Loucy (cell line): ENCODE results near the gene GARRE1.
"Not testable (repeated sequence)": the region's sequence is repeated elsewhere in the genome, so short reads cannot be mapped to it uniquely, and the experiment has no call there.

Experiments used
- H2AFZ ChIP-seq: fragments of 200-600 bp; sonication (generic); 2 replicates; pipeline ENCODE4 v1.6.0; 2016; ENCODE audit warnings: antibody characterized with exemption, mild to moderate bottlenecking, low read length, moderate library complexity
- H3F3A ChIP-seq: fragments of 200-600 bp; 2 replicates; pipeline ENCODE4 v1.6.0; 2016; ENCODE audit warnings: antibody characterized with exemption, low read depth, mild to moderate bottlenecking
- H3K27me3 ChIP-seq: fragments of 200-600 bp; sonication (generic); 2 replicates; pipeline ENCODE4 v1.6.1; 2014; ENCODE audit warnings: low read length, mild to moderate bottlenecking; ENCODE audit not compliant: insufficient read depth, poor library complexity, severe bottlenecking
- H3K36me3 ChIP-seq: fragments of 200-600 bp; sonication (generic); 2 replicates; pipeline ENCODE4 v1.6.1; 2016; ENCODE audit warnings: low read length; ENCODE audit not compliant: insufficient read depth
- H3K4me1 ChIP-seq: fragments of 200-600 bp; sonication (generic); 2 replicates; pipeline ENCODE4 v1.5.1; 2014; ENCODE audit warnings: low read length, mild to moderate bottlenecking; ENCODE audit not compliant: insufficient read depth, poor library complexity, severe bottlenecking
- H3K4me2 ChIP-seq: fragments of 200-600 bp; sonication (generic); 2 replicates; pipeline ENCODE4 v1.6.0; 2014; ENCODE audit warnings: antibody characterized with exemption, low read length, low read depth, mild to moderate bottlenecking; ENCODE audit not compliant: poor library complexity, severe bottlenecking
- H3K4me3 ChIP-seq: fragments of 200-600 bp; sonication (generic); 2 replicates; pipeline ENCODE4 v1.5.1; 2014; ENCODE audit warnings: low read length, mild to moderate bottlenecking, mixed read lengths; ENCODE audit not compliant: poor library complexity, severe bottlenecking
- H3K79me2 ChIP-seq: fragments of 200-600 bp; sonication (generic); 2 replicates; pipeline ENCODE4 v1.6.1; 2014; ENCODE audit warnings: low read length; ENCODE audit not compliant: insufficient read depth
- H3K9ac ChIP-seq: fragments of 200-600 bp; sonication (generic); 2 replicates; pipeline ENCODE4 v1.6.0; 2014; ENCODE audit warnings: mild to moderate bottlenecking, low read depth, low read length, moderate library complexity; ENCODE audit not compliant: poor library complexity, severe bottlenecking
- H3K9me2 ChIP-seq: fragments of 200-600 bp; sonication (generic); replicated peaks from 2 replicates; pipeline ENCODE4 v1.6.1; 2016; ENCODE audit warnings: low read depth, low read length, mixed read lengths
- H3K9me3 ChIP-seq: fragments of 200-600 bp; sonication (generic); 2 replicates; pipeline ENCODE4 v1.6.1; 2014; ENCODE audit warnings: mild to moderate bottlenecking, antibody characterized with exemption, low read length, low read depth; ENCODE audit not compliant: insufficient read depth
- H4K20me1 ChIP-seq: fragments of 200-600 bp; sonication (generic); 2 replicates; pipeline ENCODE4 v1.6.0; 2014; ENCODE audit warnings: antibody characterized with exemption, low read length, mild to moderate bottlenecking; ENCODE audit not compliant: insufficient read depth, poor library complexity, severe bottlenecking
- EZH2phosphoT487 ChIP-seq: fragments of 200-600 bp; IDR thresholded peaks from 2 replicates; pipeline ENCODE4 v1.6.1; 2018; ENCODE audit warnings: antibody characterized with exemption, mild to moderate bottlenecking, moderate library complexity, borderline replicate concordance
- TF ChIP-seq, protein P1 (sequence below): fragments of 200-600 bp; sonication (generic); conservative IDR thresholded peaks from 2 replicates; pipeline ENCODE4 v1.5.1; 2014; ENCODE audit warnings: mild to moderate bottlenecking, antibody characterized with exemption, low read length

GARRE1 gene

GRCh38 chr19:34276614-34277013 is 22.3 kb downstream of the GARRE1 start:
- H4K20me1 ChIP-seq = peaks cover 7% of the 10 kb centered on the region
- H3K79me2 ChIP-seq = no peaks in the 10 kb centered on the region
- no peaks in the 10 kb centered on the region for H3K4me1 ChIP-seq
- peaks cover 12% of the 10 kb centered on the region for H3K27me3 ChIP-seq
- H3K36me3 ChIP-seq = no peaks in the 10 kb centered on the region
- no peak overlapping the region for H3K9ac ChIP-seq
- H3K4me3 ChIP-seq = no peak overlapping the region
- H3K9me3 ChIP-seq = no peaks in the 10 kb centered on the region
- H3F3A ChIP-seq = no peaks in the 10 kb centered on the region
- no peak overlapping the region for H2AFZ ChIP-seq
- TF ChIP-seq EZH2phosphoT487 = no peak
- TF ChIP-seq, protein P1, sequence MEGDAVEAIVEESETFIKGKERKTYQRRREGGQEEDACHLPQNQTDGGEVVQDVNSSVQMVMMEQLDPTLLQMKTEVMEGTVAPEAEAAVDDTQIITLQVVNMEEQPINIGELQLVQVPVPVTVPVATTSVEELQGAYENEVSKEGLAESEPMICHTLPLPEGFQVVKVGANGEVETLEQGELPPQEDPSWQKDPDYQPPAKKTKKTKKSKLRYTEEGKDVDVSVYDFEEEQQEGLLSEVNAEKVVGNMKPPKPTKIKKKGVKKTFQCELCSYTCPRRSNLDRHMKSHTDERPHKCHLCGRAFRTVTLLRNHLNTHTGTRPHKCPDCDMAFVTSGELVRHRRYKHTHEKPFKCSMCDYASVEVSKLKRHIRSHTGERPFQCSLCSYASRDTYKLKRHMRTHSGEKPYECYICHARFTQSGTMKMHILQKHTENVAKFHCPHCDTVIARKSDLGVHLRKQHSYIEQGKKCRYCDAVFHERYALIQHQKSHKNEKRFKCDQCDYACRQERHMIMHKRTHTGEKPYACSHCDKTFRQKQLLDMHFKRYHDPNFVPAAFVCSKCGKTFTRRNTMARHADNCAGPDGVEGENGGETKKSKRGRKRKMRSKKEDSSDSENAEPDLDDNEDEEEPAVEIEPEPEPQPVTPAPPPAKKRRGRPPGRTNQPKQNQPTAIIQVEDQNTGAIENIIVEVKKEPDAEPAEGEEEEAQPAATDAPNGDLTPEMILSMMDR = no peak
- H3K4me2 ChIP-seq = no peak overlapping the region
- no peaks in the 10 kb centered on the region for H3K9me2 ChIP-seq

DNA sequence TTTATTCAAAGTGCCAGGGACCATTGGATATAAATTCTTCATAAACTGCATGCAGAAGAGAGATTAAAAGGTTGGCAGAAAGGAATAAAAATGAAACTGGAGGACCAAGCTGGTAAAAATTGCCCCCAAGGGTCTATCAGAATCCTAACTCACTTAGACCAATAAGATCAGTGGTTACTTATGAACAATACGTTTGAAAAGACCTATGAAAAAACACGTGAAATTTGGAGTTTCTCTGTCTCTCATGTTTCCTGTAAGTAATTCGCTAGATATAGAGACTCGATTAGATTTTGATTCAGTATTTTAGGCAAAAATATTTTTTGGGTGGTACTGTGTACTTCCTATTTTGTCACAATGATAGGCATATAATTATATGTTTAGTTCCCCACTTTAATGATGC is 22.9 kb downstream of the GARRE1 start:
- H3K79me2 ChIP-seq = no peaks in the 10 kb centered on the region
- H3K9me3 ChIP-seq = no peaks in the 10 kb centered on the region
- no peaks in the 10 kb centered on the region for H3F3A ChIP-seq
- H3K27me3 ChIP-seq = peaks cover 12% of the 10 kb centered on the region
- no peak overlapping the region for H3K4me3 ChIP-seq
- H4K20me1 ChIP-seq = peaks cover 7% of the 10 kb centered on the region
- no peak overlapping the region for H3K9ac ChIP-seq
- no peak overlapping the region for H3K4me2 ChIP-seq
- no peak overlapping the region for H2AFZ ChIP-seq
- no peaks in the 10 kb centered on the region for H3K9me2 ChIP-seq
- no peak for TF ChIP-seq EZH2phosphoT487
- TF ChIP-seq, protein P1 = no peak
- no peaks in the 10 kb centered on the region for H3K36me3 ChIP-seq
- no peaks in the 10 kb centered on the region for H3K4me1 ChIP-seq

- Histone ChIP-seq H3K9ac (no peak overlapping the region), H3K9me3 (no peaks in the 10 kb centered on the region), H4K20me1 (no peaks in the 10 kb centered on the region), H3K4me3 (no peak overlapping the region), H3K27me3 (peaks cover 2% of the 10 kb centered on the region), H2AFZ (no peak overlapping the region), H3K4me1 (no peaks in the 10 kb centered on the region), H3K79me2 (no peaks in the 10 kb centered on the region), H3K9me2 (no peaks in the 10 kb centered on the region), H3K36me3 (no peaks in the 10 kb centered on the region), H3K4me2 (no peak overlapping the region), H3F3A (no peaks in the 10 kb centered on the region)
- TF ChIP-seq, protein P1 = no peak
- TF ChIP-seq EZH2phosphoT487 = no peak
These were observed 24.4 kb downstream of the GARRE1 start for GRCh38 chr19:34278783-34279182.

DNA sequence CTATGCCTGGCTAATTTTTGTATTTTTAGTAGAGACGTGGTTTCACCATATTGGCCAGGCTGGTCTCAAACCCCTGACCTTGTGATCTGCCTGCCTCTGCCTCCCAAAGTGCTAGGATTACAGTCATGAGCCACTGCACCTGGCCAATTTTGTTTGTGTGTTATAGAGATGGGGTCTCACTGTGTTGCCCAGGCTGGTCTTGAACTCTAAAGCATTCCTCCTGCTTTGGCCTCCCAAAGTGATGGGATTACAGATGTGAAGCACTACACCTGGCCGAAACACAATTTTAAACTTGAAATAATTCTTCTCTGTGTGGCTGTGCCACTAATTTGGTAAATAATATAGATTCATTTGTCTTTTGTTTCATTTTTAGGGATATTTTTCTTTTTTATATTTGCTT is 27.1 kb downstream of the GARRE1 start:
- not testable (repeated sequence) for H3K4me1 ChIP-seq, H3F3A ChIP-seq, H3K9me2 ChIP-seq, H3K4me3 ChIP-seq, H3K79me2 ChIP-seq, H3K36me3 ChIP-seq, H3K27me3 ChIP-seq, H2AFZ ChIP-seq, H4K20me1 ChIP-seq, H3K4me2 ChIP-seq, H3K9ac ChIP-seq, H3K9me3 ChIP-seq
